Measurements from ENCODE around the gene CA10.

DNA sequence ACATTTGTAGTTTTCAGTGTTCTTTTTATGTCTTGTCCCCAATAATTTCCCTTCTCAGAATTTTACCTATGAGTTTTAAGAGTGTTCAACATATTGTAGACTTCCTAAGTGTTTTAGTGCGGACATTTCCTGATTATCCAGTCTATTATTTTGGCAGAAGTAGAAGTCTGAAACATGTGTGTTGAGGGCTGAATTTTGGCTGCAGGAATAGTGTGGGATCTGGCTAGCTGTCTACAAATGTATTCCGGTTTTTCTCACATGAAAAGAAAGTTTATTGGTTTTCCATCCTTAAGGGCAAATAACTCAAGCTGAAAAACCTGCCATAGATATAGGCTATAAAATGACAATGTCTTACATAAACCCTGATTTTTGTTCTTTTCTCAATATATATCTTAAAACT lies 33.0 kb upstream of the CA10 start:
- TF ChIP-seq, protein P1, sequence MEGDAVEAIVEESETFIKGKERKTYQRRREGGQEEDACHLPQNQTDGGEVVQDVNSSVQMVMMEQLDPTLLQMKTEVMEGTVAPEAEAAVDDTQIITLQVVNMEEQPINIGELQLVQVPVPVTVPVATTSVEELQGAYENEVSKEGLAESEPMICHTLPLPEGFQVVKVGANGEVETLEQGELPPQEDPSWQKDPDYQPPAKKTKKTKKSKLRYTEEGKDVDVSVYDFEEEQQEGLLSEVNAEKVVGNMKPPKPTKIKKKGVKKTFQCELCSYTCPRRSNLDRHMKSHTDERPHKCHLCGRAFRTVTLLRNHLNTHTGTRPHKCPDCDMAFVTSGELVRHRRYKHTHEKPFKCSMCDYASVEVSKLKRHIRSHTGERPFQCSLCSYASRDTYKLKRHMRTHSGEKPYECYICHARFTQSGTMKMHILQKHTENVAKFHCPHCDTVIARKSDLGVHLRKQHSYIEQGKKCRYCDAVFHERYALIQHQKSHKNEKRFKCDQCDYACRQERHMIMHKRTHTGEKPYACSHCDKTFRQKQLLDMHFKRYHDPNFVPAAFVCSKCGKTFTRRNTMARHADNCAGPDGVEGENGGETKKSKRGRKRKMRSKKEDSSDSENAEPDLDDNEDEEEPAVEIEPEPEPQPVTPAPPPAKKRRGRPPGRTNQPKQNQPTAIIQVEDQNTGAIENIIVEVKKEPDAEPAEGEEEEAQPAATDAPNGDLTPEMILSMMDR (conservative IDR thresholded peaks at IDR 0.05 in 1 of 2, IDR thresholded peaks at IDR 0.05 in 1 of 2; ENCODE audit: low read depth in 1 of 2, low read length in 2 of 2): no peak
- TF ChIP-seq EZH2 (IDR thresholded peaks at IDR 0.05; ENCODE audit: low read length, missing control alignments): no peak
